ENCODE results near the gene SEC14L6.
"Not testable (repeated sequence)": the region's sequence is repeated elsewhere in the genome, so short reads cannot be mapped to it uniquely, and the experiment has no call there.

Gene SEC14L6

GRCh38 chr22:30565341-30565740, 18.8 kb upstream of the SEC14L6 start:
- DNase-seq = no peak

- DNase-seq = no peak
Observed at GRCh38 chr22:30564761-30565119, 18.2 kb upstream of the SEC14L6 start.

- no peak for DNase-seq
Observed at GRCh38 chr22:30564045-30564760, 17.7 kb upstream of the SEC14L6 start.

- no peak for DNase-seq
Observed at GRCh38 chr22:30562366-30562765, 15.8 kb upstream of the SEC14L6 start.

GRCh38 chr22:30561402-30562189, 15.1 kb upstream of the SEC14L6 start:
- no peak for DNase-seq

GRCh38 chr22:30560643-30561202, 14.2 kb upstream of the SEC14L6 start:
- DNase-seq = not testable (repeated sequence)

GRCh38 chr22:30559889-30560288, 13.3 kb upstream of the SEC14L6 start:
- DNase-seq = no peak

GRCh38 chr22:30557243-30557642, 10.7 kb upstream of the SEC14L6 start:
- no peak for DNase-seq

- no peak for DNase-seq
Observed at GRCh38 chr22:30556388-30556787, 9.8 kb upstream of the SEC14L6 start.

- no peak for DNase-seq
Observed at GRCh38 chr22:30555282-30556210, 9.0 kb upstream of the SEC14L6 start.

GRCh38 chr22:30553971-30554370, 7.4 kb upstream of the SEC14L6 start:
- DNase-seq = no peak

- DNase-seq = no peak
Observed at GRCh38 chr22:30552719-30553118, 6.2 kb upstream of the SEC14L6 start.

GRCh38 chr22:30551813-30552212, 5.3 kb upstream of the SEC14L6 start:
- DNase-seq = not testable (repeated sequence)

GRCh38 chr22:30547188-30547587, 647 bp upstream of the SEC14L6 start:
- DNase-seq = no peak

GRCh38 chr22:30542811-30543188, 3.7 kb downstream of the SEC14L6 start:
- DNase-seq = no peak

GRCh38 chr22:30541961-30542810, 4.4 kb downstream of the SEC14L6 start:
- no peak for DNase-seq

- DNase-seq = not testable (repeated sequence)
Observed at GRCh38 chr22:30541511-30541910, 5.0 kb downstream of the SEC14L6 start.

GRCh38 chr22:30539368-30539767, 7.2 kb downstream of the SEC14L6 start:
- DNase-seq = no peak

- no peak for DNase-seq
Observed at GRCh38 chr22:30538280-30538679, 8.3 kb downstream of the SEC14L6 start.

GRCh38 chr22:30537083-30537731, 9.3 kb downstream of the SEC14L6 start:
- DNase-seq = no peak

GRCh38 chr22:30535182-30535581, 11.4 kb downstream of the SEC14L6 start:
- no peak for DNase-seq

Data from DMS 273 treated with DMSO at 0.1 percent for 48 hours (cell line).